ENCODE data around the gene NR2F2.

DNA sequence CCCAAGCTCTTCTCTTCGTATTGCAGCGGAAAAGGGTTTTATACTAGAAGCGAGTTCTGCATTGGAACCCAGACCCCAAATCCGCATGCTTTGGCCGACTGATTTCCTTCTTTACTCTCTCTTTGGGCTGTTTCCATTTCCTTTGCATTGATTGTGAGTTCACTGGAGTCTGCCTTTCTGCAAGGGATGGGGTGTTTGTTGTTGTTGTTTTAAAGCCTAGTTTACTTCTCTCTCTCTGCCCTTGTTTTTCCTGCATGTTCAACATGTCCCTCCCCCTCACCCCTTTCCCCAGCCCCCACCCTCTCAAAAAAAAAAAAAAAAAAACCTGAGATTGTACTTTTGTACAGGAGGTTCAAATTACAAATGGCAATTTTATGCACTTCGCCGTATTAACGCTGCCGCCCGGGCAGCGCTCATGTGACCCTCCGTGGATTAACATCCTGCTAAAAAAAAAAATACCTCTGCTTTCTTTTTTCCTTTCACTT lies 2.2 kb downstream of the NR2F2 start:
- no peak; the same call in 1 of the 2 replicates for TF ChIP-seq POLR2AphosphoS5 (IDR thresholded peaks at IDR 0.05; ENCODE audit: low read depth, low read length)
- no peak for TF ChIP-seq SIN3A (IDR thresholded peaks at IDR 0.05; ENCODE audit: borderline replicate concordance, insufficient read depth, low read length)

Measured in PFSK-1 (cell line).